ENCODE data around the gene POSTN. TPM values are rescaled to one million over a fixed set of nuclear protein-coding genes. Genes with fewer than 3 reads are reported as not detected.

The POSTN gene
- total RNA-seq, 1 experiment from 2014 or later: not detected

- H2AFZ ChIP-seq: no peak overlapping the region
- no peak for DNase-seq
- ChIA-PET CTCF (no interaction called here), POLR2A (ENCODE audit: unreplicated experiment) (no interaction called here)
- H3K79me2 ChIP-seq (ENCODE audit: low read depth): no peaks in the 10 kb centered on the region
- H3K27me3 ChIP-seq (ENCODE audit: insufficient read depth, low read depth): no peaks in the 10 kb centered on the region
- H3K27ac ChIP-seq: no peak overlapping the region
- intact Hi-C loops (cut with micrococcal nuclease; ENCODE audit: unreplicated experiment): no loop called here
- no peaks in the 10 kb centered on the region; the same call in 1 of the 2 replicates for H3K9me2 ChIP-seq (ENCODE audit: insufficient read depth)
- no TSS peak for BruUV-seq (replicated peaks)
- no peaks in the 10 kb centered on the region for H3K36me3 ChIP-seq (ENCODE audit: low read depth)
- H3K9me3 ChIP-seq (ENCODE audit: insufficient read depth, low read depth): peaks cover 16% of the 10 kb centered on the region
- H3F3A ChIP-seq (ENCODE audit: insufficient read depth, low read depth): no peaks in the 10 kb centered on the region
- H3K4me2 ChIP-seq: no peak overlapping the region
- H3K4me1 ChIP-seq (replicated peaks; ENCODE audit: insufficient read depth): no peaks in the 10 kb centered on the region
- TF ChIP-seq, protein P1, sequence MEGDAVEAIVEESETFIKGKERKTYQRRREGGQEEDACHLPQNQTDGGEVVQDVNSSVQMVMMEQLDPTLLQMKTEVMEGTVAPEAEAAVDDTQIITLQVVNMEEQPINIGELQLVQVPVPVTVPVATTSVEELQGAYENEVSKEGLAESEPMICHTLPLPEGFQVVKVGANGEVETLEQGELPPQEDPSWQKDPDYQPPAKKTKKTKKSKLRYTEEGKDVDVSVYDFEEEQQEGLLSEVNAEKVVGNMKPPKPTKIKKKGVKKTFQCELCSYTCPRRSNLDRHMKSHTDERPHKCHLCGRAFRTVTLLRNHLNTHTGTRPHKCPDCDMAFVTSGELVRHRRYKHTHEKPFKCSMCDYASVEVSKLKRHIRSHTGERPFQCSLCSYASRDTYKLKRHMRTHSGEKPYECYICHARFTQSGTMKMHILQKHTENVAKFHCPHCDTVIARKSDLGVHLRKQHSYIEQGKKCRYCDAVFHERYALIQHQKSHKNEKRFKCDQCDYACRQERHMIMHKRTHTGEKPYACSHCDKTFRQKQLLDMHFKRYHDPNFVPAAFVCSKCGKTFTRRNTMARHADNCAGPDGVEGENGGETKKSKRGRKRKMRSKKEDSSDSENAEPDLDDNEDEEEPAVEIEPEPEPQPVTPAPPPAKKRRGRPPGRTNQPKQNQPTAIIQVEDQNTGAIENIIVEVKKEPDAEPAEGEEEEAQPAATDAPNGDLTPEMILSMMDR (conservative IDR thresholded peaks at IDR 0.05): no peak
- no peak for TF ChIP-seq EZH2 (IDR thresholded peaks at IDR 0.05; ENCODE audit: low read depth)
- no peaks in the 10 kb centered on the region for H4K20me1 ChIP-seq (ENCODE audit: insufficient read depth)
- no peak overlapping the region for H3K4me3 ChIP-seq
Measured at GRCh38 chr13:37529751-37530385, 68.7 kb downstream of the POSTN start.

DNA sequence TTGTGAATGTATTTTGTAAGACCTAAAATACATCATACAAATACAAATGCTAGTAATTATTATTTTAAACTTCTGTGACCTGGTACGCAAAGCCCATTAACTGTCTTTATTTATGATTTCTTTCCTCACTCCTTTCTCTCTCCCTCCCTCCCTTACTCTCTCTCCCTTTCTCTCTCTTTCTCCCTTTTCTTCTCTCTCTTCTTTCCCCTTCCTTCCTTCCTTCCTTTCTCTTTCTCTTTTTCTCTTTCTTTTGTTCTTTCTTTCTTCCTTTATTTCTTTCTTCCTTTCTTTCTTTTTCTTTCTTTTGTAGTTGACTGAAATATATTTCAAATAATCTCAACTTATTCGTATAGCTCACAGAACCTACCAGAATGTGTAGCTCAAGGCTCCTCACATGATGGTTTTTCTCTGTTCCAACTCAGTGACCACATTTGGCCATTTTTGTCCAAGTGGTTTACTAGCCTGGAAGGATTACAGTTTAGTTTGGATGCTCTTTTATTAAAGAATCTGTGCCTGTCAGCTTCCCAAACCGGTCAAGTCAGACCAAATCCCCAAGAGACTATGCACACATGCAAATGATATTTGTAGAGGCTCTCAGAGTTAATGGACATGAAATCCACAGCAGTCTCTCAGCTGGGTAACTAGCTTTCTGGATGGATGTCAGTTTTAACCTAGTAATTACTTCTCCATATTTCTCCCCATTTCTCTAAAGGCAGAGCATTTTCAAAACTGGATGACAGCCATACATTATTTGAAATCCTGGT is 71.7 kb downstream of the POSTN start:
- peaks cover 9% of the 10 kb centered on the region; the same call in 1 of the 2 replicates for H3K9me3 ChIP-seq (ENCODE audit: insufficient read depth, low read depth)
- no peak overlapping the region for H3K4me2 ChIP-seq
- no peaks in the 10 kb centered on the region for H3K27me3 ChIP-seq (ENCODE audit: insufficient read depth, low read depth)
- H3F3A ChIP-seq (ENCODE audit: insufficient read depth, low read depth): no peaks in the 10 kb centered on the region
- no peak for DNase-seq
- no peak overlapping the region for H3K27ac ChIP-seq
- no peaks in the 10 kb centered on the region for H3K36me3 ChIP-seq (ENCODE audit: low read depth)
- no peak overlapping the region for H2AFZ ChIP-seq
- no TSS peak for BruUV-seq (replicated peaks)
- TF ChIP-seq EZH2 (IDR thresholded peaks at IDR 0.05; ENCODE audit: low read depth): no peak
- TF ChIP-seq, protein P1 (conservative IDR thresholded peaks at IDR 0.05): no peak
- H3K4me3 ChIP-seq: no peak overlapping the region
- ChIA-PET POLR2A (ENCODE audit: unreplicated experiment) (no interaction called here), CTCF (no interaction called here)
- no peaks in the 10 kb centered on the region for H3K79me2 ChIP-seq (ENCODE audit: low read depth)
- no peaks in the 10 kb centered on the region for H3K4me1 ChIP-seq (replicated peaks; ENCODE audit: insufficient read depth)
- H4K20me1 ChIP-seq (ENCODE audit: insufficient read depth): no peaks in the 10 kb centered on the region
- no peaks in the 10 kb centered on the region; the same call in 1 of the 2 replicates for H3K9me2 ChIP-seq (ENCODE audit: insufficient read depth)
- intact Hi-C loops (cut with micrococcal nuclease; ENCODE audit: unreplicated experiment): no loop called here

- Histone ChIP-seq H3K4me2 (no peak overlapping the region), H4K20me1 (ENCODE audit: insufficient read depth) (no peaks in the 10 kb centered on the region), H3K9me2 (ENCODE audit: insufficient read depth) (no peaks in the 10 kb centered on the region; the same call in 1 of the 2 replicates), H3K9me3 (ENCODE audit: insufficient read depth, low read depth) (no peaks in the 10 kb centered on the region), H3K4me3 (no peak overlapping the region), H3K36me3 (ENCODE audit: low read depth) (no peaks in the 10 kb centered on the region), H3K27ac (no peak overlapping the region), H3K27me3 (ENCODE audit: insufficient read depth, low read depth) (no peaks in the 10 kb centered on the region), H3K4me1 (replicated peaks; ENCODE audit: insufficient read depth) (no peaks in the 10 kb centered on the region), H2AFZ (no peak overlapping the region), H3F3A (ENCODE audit: insufficient read depth, low read depth) (no peaks in the 10 kb centered on the region), H3K79me2 (ENCODE audit: low read depth) (no peaks in the 10 kb centered on the region)
- ChIA-PET CTCF (no interaction called here), POLR2A (ENCODE audit: unreplicated experiment) (no interaction called here)
- no TSS peak for BruUV-seq (replicated peaks)
- intact Hi-C loops (cut with micrococcal nuclease; ENCODE audit: unreplicated experiment): no loop called here
- DNase-seq: no peak
- TF ChIP-seq, protein P1 (conservative IDR thresholded peaks at IDR 0.05): no peak
- no peak for TF ChIP-seq EZH2 (IDR thresholded peaks at IDR 0.05; ENCODE audit: low read depth)
Measured at GRCh38 chr13:37515226-37515625, 83.3 kb downstream of the POSTN start.

Data from PC-9 (cell line).